Epithelial cell of prostate (primary cell): ENCODE measurements around the gene PDE8B.

Source experiments
- DNase-seq: peaks from one replicate; pipeline ENCODE4 v3.0.0-alpha.2; 2011; ENCODE audit warnings: low read depth, low spot score
- H3K27ac ChIP-seq: fragments of 450-650 bp; 2 replicates; pipeline ENCODE4 v1.5.1; 2017; ENCODE audit warnings: mild to moderate bottlenecking

PDE8B gene

DNA sequence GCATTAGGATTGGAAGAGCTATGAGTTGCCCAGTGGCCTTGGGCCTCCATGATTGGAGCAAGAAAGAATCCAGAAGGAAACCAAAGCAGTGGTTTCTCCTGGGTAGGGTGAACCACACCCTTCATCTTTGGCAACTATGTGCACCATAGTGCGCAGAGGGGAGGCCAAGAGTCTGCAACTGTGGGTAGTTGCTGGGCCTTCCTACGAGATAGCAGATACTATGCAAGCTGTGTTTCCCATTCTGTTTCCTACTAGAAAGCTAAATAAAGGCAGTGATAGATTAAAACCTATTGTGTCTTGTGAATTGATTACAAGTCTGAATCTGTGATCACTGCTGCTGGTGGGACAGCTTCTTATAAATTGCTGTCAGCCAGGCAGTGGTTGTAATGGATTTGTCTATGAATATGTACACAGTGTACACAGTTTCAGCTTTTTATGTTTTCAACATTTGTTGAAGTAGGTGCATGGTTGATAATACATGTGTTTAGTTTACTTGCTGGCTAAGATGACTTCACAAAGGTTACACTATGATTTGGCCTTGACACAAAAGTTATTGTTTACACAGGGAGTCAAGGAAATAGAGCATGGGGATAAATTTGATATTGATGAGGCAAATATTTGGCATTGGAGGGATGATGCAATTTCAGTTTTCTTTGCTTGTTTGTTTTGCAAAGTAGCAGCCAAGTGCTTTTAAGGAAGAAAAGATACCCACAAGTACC is 23.7 kb upstream of the PDE8B start:
- DNase-seq, result no peak
- H3K27ac ChIP-seq, result no peak overlapping the region

DNA sequence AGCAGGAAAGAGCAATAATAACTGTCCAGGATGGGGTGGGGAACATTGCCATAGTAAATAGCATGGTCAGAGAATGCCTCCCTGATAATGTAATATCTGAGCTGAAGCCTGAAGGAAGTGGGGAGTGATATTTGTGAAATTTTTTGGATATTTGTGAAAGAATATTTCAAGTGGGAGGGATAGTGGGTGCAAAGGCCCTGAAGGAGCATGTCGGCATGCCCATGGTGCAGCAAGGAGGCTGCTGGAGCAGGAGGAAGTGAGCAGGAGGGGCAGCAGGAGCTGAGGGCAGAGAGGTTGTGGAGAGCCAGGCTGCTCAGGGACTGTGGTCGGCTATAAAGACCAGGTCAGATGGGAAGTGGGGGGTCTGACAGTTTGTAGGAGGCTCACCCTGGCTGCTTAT is 21.1 kb upstream of the PDE8B start:
- no peak for DNase-seq

DNA sequence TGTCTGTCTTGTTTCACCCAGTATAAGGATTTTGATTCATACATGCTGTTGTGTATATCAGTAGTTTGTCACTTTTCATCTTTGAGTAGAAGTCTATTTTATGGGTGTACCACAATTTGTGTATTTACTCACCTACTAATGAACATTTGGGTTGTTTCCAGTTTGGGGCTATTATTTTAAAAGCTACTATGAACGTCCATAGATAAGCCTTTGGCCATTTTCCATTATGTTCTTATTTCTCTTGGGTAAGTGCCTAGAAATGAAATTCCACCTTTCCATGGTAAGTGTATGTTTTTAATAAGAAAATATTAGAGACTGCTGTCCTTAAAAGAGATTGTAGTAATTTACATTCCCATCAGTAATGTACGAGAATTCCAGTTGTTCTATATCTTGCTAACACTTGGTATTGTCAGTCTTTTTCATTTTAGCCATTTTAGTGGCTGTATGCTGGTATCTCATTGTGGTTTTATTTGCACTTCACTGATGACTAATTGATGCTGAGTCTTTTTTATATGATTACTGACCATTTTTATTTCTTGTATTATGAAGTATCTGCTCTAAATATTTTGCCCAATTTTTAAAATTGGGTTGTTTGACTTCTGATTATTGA is 17.9 kb upstream of the PDE8B start:
- no peak for DNase-seq
- H3K27ac ChIP-seq, result no peak overlapping the region

More for the DNA sequence above, 21.1 kb upstream of the PDE8B start:
- H3K27ac ChIP-seq, result no peak overlapping the region

DNA sequence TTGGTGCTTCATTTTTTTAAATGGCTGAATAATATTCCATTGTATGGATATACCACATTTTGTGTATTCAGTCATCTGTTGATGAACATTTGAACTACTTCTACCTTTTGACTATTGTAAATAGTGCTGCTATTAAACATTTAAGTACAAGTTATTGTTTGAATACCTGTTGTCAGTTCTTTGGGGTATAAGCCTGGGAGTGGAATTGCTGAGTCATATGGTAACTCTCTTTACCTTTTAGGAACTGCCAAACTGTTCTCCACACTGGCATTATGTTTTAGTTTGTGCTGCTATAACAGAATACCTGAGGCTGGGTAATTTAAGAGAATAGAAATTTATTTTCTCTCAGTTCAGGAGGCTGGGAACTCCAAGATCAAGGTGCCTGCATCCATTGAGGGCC is 15.7 kb upstream of the PDE8B start:
- H3K27ac ChIP-seq, result no peak overlapping the region
- DNase-seq, result no peak

DNA sequence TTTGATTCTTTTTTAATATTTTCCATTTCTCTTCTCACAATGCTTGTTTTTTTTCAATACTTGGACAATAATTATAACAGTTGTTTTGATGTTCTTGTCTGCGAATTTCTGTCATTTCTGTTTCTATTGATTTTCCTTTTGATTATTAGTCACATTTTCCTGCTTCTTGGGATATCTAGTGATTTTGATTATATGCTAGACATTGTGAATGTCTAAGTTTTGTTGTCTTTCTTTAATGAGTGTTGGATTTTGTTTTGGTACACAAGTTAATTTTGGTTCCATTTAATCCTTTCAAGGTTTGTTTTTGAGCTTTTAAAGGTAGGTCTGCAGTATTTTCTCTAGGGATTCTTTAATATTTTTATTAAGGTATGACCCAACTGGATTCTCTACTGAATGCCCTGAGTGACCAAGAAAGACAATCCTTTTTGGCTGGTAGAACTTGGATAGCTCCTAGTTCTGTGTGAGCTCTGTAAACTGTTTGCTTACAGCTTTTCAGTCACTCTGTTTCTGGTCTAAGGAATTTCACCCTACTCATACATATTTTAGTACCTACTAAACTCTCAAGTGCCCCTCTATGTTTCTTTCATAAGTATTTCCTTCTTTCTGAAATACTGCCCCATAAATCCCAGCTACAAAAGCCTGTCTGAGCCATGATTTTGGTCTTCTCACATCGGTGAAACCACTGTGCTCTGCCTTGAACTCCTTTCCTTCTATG is 12.5 kb upstream of the PDE8B start:
- no peak for DNase-seq
- no peak overlapping the region for H3K27ac ChIP-seq

DNA sequence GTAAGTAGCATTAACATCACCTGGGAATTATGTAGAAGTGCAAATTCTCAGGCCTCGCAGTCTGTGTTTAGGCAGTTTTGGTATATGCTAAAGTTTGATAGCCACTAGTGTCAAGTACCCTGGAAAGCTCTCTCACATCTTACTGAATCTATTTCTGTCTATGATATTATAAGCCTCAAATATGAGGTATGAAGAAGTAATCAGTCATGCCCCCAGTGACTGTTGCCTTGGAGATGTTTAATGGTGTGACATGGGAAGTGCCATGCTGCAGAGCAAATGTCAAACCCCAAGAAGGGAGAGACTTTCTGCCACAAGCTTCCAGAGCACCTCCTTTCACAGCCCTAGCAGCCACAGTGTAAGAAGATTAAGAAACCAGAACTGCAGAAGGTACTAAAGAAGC is 9.8 kb upstream of the PDE8B start:
- DNase-seq, result no peak
- no peak overlapping the region for H3K27ac ChIP-seq

DNA sequence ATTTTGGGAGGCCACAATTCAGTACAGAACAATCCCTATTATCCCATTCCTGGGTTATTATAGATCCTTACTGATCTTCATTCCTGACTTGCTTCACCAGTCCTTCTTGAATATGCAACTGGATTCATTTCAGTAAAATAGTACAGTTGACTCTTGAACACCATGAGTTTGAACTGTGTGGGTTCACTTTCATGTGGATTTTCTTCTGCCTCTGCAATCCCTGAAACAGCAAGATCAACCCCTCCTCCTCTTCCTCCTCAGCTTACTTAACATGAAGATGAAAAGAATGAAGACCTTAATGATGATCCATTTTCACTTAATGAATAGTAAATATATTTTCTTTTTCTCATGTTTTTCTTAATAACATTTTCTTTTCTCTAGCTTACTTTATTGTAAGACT is 8.3 kb upstream of the PDE8B start:
- no peak overlapping the region for H3K27ac ChIP-seq
- DNase-seq, result no peak

DNA sequence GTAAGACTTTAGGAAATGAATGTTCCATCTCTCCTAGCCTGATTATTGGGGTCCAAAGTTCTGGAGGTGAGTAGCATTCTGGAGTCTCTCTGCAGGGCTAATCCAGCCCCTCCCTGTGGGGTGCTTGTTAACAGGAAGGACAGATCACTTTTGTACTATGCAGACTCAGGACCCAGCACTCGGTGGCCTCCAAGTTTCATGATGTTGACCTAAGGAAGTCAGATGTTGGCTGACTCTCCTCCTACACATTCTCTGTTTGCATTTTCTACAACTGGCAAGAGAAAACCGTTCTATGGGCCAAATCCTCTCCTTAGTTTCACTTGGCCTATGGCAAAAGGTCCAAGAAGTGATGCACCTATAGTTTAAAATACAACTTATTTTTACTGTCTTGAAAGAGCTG is 5.5 kb upstream of the PDE8B start:
- H3K27ac ChIP-seq, result no peak overlapping the region
- no peak for DNase-seq

DNA sequence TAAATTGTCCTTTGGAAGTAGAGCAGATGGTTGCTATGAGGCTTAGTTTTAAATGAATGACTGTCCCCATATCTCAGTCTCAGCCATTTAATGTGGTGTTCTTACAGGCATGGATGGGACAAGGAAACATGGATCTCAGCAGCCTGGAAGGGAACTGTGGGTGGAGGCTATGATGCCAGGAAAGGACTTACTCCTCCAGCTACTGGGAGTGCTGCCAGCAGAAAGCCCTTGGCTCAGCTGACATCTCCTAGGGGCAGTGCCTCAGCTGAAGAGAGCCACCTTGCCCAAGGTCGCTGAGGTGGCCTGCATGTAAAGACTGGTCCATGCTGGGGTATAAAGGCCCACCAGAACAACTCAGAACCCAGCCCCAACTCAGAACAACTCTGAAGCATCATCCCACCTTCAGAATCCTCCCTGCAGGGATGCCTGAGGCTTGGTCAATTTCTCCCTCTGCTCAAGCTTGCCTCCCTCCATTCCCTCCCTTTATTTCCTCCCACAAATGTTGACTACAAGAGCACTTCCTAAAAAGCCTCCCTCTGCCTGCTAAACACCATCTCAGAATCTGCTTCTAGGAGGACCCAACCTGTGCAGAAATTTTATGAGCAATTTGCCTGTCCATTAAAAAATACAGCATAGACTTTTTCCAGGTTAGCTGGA is 1.8 kb upstream of the PDE8B start:
- DNase-seq, result no peak
- H3K27ac ChIP-seq, result no peak overlapping the region

DNA sequence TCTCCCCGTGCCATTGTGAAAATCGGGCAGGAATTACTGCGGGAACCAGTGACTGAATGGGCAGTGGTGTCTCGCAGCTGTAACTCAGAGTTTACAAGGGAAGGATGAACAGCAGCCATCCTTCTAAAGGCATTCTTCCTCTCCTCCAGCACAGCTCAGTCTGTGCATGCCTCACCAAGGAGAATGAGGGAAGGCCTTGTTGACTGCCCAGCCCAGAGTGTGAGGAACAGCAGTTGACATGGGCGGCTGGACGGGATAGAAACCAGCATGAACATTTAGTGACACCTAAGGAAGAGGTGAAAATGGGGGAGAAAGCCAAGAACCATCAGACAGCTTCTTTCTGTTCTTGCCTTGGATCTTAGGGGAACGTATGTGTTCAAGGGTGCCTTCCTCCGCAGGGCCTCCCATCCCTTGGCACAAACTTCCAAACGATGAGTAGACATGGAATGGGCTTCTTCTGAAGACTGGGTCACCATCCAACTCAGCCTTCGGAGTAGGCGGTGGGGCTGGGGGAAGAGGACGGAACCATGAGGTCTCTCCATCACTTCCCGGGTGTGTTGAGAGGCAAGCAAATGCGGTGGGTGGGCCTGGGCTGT is 887 bp upstream of the PDE8B start:
- no peak overlapping the region for H3K27ac ChIP-seq
- DNase-seq, result no peak

DNA sequence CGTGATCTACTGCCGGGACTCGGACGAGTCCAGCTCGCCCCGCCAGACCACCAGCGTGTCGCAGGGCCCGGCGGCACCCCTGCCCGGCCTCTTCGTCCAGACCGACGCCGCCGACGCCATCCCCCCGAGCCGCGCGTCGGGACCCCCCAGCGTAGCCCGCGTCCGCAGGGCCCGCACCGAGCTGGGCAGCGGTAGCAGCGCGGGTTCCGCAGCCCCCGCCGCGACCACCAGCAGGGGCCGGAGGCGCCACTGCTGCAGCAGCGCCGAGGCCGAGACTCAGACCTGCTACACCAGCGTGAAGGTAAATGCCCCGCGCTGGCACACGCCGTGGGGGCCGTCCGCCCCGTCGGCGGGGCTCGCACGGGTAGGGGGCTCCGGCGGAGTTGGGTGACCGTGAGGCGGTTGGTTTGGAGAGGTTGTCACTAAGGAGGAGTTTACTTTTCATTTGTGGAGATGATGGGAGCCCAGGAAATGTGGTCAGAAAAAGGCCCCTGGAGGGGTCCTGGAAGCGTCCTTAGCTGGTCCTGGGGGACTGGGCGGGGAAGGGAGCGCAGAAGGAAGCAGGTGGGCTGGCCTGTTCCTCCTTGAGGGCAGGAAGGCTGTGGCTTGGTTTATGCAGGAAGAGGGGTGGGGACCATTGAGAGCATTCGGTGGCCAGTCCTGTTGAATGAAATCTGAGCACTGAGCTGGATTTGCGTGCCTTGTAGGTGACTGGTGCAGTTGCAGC is 647 bp downstream of the PDE8B start:
- DNase-seq, result no peak
- no peak overlapping the region for H3K27ac ChIP-seq

DNA sequence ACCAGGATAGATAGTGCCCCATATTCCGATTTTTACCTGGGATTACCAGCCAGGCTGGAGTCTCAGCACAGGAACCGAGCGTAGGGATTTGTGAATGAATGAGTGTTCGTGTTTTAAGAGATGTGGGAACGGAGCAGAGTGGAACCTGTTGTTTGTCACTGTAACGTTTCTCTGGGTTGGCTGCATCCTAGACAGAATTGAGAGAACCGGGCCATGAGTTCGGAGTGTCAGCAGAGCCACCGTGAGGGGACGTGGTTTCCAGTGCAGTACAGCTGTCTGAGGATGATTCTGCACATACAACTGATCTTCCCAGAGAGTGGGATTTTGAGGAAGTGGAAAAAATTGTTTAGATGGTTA is 1.2 kb downstream of the PDE8B start:
- no peak overlapping the region for H3K27ac ChIP-seq
- DNase-seq, result no peak

DNA sequence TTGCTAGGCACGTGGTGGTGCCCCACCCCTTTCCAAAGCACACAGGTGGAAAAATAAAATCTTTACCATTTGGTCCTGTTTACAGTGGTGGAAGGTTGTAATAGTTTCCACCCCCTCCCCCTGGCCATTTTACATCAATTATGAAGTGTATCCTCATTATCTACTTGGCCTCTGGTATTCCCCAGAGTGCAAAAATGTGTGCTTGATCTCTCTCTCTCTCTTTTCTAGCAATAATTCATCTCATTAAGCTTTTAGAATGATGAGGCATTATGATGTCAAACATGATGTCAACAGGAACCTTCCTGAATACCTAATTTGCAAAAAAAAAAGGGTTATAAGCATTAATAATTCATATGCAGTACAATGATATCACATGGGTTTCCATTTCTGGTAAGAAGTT is 3.1 kb downstream of the PDE8B start:
- no peak overlapping the region for H3K27ac ChIP-seq
- DNase-seq, result no peak

DNA sequence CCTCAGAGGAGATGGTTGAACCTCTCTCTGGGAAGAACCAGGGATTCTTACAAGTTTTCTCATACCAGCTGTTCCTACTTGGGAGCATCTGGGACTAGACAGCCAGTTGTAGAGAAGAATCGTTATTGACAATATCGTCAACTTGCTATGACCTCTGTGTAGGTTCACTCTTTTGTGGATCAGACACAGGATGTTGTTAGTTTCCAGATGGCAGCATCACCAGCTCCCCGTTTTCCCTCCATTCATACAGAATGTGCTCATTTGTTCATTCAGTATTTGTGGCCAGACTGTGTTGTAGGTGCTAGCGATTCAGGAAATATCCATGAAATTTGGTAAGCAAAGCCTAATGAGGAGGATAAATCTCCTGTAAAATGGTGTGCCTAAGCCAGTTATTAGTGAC is 3.7 kb downstream of the PDE8B start:
- H3K27ac ChIP-seq, result no peak overlapping the region

DNA sequence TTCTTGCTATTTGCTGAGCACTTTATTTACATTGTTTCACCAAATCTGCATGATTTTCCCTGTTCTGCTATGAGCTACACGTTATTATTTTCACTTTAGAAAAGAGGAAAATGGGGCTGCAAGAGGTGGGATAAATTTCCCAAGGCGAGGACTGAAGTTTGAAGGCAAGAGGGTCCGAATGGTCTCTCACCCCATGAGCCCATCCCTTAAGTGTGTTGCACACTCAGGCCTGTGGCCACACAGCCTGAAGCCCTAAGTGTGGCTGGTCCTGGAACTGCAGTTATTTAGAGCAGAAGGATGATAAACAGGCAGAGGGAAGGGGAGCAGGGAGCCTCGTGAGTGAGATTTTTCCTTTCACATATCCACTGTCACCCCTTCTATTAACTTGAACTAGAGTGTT is 7.8 kb downstream of the PDE8B start:
- DNase-seq, result no peak
- H3K27ac ChIP-seq, result no peak overlapping the region

More for the DNA sequence above, 3.7 kb downstream of the PDE8B start:
- DNase-seq, result no peak

DNA sequence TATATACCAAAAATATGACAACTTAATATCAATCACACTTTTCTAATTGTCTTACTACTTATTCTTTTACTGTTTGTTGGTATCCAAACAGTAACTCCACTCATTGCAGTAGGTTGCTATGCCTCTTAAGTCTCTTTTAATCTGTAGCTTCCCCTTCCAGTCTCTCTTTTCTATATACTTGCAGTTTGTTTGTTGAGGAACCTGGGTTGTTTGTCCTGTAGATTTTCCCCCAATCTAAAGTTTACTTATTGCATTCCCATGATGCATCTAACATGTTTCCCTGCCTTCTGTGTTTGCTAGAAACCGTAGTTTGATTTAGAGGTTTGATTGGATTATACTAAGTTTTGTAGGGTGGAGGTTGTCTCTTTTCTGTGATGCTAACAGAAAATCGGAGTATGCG is 10.6 kb downstream of the PDE8B start:
- no peak overlapping the region for H3K27ac ChIP-seq

DNA sequence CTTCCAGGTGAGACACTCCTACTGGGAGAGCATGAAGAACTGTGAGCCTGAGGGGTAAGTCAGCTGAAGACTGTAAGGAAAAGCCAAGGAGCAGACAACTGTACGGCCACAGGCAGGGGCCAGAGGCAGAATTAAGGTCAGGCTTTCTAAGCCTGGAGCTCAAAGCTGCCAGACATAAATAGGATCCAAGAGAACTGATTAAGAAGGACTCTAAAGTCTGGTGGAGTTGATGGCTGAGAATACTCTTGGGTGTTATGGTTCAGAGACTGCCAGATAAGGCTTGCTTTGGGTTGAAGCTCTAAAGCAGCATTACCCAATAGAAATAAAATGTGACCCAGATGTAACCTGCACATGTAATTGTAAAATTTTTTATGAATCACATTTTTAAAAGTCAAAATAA is 12.2 kb downstream of the PDE8B start:
- no peak overlapping the region for H3K27ac ChIP-seq
- DNase-seq, result no peak

More for the DNA sequence above, 10.6 kb downstream of the PDE8B start:
- DNase-seq, result no peak

DNA sequence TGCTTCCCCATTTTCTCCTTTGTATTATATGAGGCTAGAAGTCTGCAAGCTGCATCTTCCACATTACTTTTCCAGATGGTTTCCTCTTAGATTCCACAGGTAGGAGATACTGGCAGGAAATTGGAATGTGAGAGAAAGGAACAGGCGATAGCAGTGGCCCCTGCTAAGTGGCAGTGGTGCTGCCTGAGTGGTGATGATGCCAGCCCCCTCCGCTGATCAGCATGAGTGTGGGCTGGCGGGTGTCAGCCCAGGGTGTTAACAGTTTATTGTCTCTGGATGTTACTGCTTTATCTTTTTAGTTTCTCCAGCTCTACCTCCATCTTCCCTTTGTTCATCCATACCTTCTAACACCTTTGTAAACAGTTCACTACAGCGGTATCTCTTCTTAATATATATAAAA is 13.2 kb downstream of the PDE8B start:
- DNase-seq, result no peak
- no peak overlapping the region for H3K27ac ChIP-seq

DNA sequence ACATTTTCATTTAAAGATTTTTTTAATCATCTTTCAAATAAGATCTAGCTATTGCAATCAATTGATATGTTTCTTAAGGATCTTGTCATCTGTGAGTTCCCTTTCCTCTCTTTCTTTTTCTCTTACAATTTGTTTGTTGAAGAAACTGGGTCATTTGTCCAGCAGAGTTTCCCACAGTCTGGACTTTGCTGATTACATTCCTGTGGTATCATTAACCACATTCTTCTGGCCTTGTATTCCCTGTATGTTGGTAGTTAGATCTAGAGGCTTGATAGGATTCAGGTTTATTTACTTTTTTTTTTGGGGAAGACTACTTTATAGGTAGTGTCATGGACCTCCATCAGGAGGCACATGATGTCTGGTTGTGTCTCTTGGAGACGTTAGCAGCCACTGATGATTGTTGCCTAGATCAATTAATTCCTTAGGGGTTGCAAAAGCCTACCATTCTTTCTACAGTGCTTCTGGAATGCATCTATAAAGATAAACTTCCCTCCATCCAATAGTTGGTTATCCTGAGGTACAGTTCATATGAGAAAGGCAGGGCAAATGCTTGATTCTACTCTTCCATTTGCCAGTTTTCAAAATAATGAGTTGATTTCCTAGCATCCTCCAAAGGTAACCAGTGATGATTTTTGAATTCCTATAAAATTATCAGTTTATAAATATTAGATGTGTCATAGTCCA is 14.3 kb downstream of the PDE8B start:
- no peak for DNase-seq
- no peak overlapping the region for H3K27ac ChIP-seq

DNA sequence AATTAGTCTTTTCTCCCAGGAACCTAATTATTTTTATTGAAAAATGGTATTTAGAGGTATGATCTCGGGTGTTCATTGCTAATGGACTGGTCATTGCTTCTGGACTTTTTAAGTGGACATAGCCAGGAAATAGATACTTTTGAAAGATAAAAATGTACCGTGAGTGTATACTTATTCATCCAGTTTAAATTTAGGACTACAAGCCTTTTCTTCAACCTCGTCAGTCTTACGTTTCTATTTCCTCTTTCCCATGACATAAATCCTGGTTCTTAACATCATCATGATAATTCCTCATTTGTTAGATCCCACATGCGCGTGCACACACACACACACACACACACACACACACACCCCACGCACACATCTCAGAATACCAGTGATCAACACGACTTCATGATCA is 15.1 kb downstream of the PDE8B start:
- no peak overlapping the region for H3K27ac ChIP-seq
- no peak for DNase-seq
